Measurements from ENCODE around the gene PLAC9. TPM values are rescaled to one million over a fixed set of nuclear protein-coding genes. Genes with fewer than 3 reads are reported as not detected.
A peak's percentile ranks its signal among the peaks of the same experiment; 100 is the strongest.

The PLAC9 gene
- total and polyA plus RNA-seq, 2 experiments from 2014 or later: 1.1 to 11.0 TPM

- H3K79me2 ChIP-seq (replicated peaks; ENCODE audit: insufficient read depth): no peaks in the 10 kb centered on the region
- Mint-ChIP-seq H3K27me3 (ENCODE audit: insufficient read depth, low read depth, poor library complexity) (peaks cover 5% of the 10 kb centered on the region), H3K27ac (peak overlapping the region; percentile 80)
Measured at GRCh38 chr10:80161321-80162083, 29.0 kb downstream of the PLAC9 start.

GRCh38 chr10:80163741-80164341 is 31.3 kb downstream of the PLAC9 start:
- Histone ChIP-seq H3K27me3 (ENCODE audit: insufficient read depth) (no peaks in the 10 kb centered on the region), H4K20me1 (replicated peaks; ENCODE audit: insufficient read depth) (no peaks in the 10 kb centered on the region; the same call in 1 of the 2 replicates), H3F3A (replicated peaks; ENCODE audit: low read depth) (no peaks in the 10 kb centered on the region), H3K4me1 (ENCODE audit: insufficient read depth) (peaks cover 9% of the 10 kb centered on the region; the same call in 1 of the 2 replicates), H3K36me3 (ENCODE audit: insufficient read depth) (no peaks in the 10 kb centered on the region), H3K27ac (ENCODE audit: low read depth) (no peak overlapping the region), H2AFZ (no peak overlapping the region), H3K9me2 (ENCODE audit: insufficient read depth) (no peaks in the 10 kb centered on the region), H3K4me2 (no peak overlapping the region), H3K4me3 (no peak overlapping the region), H3K79me2 (replicated peaks; ENCODE audit: insufficient read depth) (no peaks in the 10 kb centered on the region)
- Mint-ChIP-seq H3K27me3 (ENCODE audit: insufficient read depth, low read depth, poor library complexity) (peaks cover 3% of the 10 kb centered on the region), H3K4me1 (peaks cover 16% of the 10 kb centered on the region), H3K9me3 (no peaks in the 10 kb centered on the region), H3K36me3 (ENCODE audit: low read depth) (peaks cover 20% of the 10 kb centered on the region), H3K4me3 (no peak overlapping the region), H3K27ac (no peak overlapping the region)
- DNase-seq (ENCODE audit: low spot score) (no peak), ATAC-seq (no peak)
- TF ChIP-seq CREB1 (CRISPR knock-in tag; IDR thresholded peaks at IDR 0.05; ENCODE audit: low read depth) (no peak), ZNF462 (CRISPR knock-in tag; IDR thresholded peaks at IDR 0.05) (no peak), JUNB (IDR thresholded peaks at IDR 0.05; ENCODE audit: unreplicated experiment) (no peak), CTCF (conservative IDR thresholded peaks at IDR 0.05; ENCODE audit: low read depth in 2 of 2) (no peak)

More at GRCh38 chr10:80161321-80162083, 29.0 kb downstream of the PLAC9 start:
- Histone ChIP-seq H4K20me1 (replicated peaks; ENCODE audit: insufficient read depth) (no peaks in the 10 kb centered on the region; the same call in 1 of the 2 replicates), H3K36me3 (ENCODE audit: insufficient read depth) (no peaks in the 10 kb centered on the region), H3F3A (replicated peaks; ENCODE audit: low read depth) (no peaks in the 10 kb centered on the region), H3K27me3 (ENCODE audit: insufficient read depth) (no peaks in the 10 kb centered on the region), H3K4me1 (ENCODE audit: insufficient read depth) (peaks cover 9% of the 10 kb centered on the region; the same call in 1 of the 2 replicates), H3K4me3 (no peak overlapping the region), H3K4me2 (no peak overlapping the region), H3K27ac (ENCODE audit: low read depth) (no peak overlapping the region), H3K9me2 (ENCODE audit: insufficient read depth) (no peaks in the 10 kb centered on the region), H2AFZ (no peak overlapping the region)
- Mint-ChIP-seq H3K9me3 (no peaks in the 10 kb centered on the region), H3K36me3 (ENCODE audit: low read depth) (peaks cover 38% of the 10 kb centered on the region), H3K4me3 (no peak overlapping the region), H3K4me1 (peaks cover 16% of the 10 kb centered on the region)
- ATAC-seq: peak; percentile 76
- no peak for TF ChIP-seq EZH2 (IDR thresholded peaks at IDR 0.05; ENCODE audit: low read depth, unreplicated experiment)
- no peak for TF ChIP-seq CREB1 (CRISPR knock-in tag; IDR thresholded peaks at IDR 0.05; ENCODE audit: low read depth)
- TF ChIP-seq CTCF (conservative IDR thresholded peaks at IDR 0.05; ENCODE audit: low read depth in 2 of 2): peak; percentile 54 to 60
- peak; percentile 79 for DNase-seq (ENCODE audit: low spot score)
